ENCODE data around the gene KHNYN.
A peak's percentile ranks its signal among the peaks of the same experiment; 100 is the strongest.

Gene KHNYN

DNA sequence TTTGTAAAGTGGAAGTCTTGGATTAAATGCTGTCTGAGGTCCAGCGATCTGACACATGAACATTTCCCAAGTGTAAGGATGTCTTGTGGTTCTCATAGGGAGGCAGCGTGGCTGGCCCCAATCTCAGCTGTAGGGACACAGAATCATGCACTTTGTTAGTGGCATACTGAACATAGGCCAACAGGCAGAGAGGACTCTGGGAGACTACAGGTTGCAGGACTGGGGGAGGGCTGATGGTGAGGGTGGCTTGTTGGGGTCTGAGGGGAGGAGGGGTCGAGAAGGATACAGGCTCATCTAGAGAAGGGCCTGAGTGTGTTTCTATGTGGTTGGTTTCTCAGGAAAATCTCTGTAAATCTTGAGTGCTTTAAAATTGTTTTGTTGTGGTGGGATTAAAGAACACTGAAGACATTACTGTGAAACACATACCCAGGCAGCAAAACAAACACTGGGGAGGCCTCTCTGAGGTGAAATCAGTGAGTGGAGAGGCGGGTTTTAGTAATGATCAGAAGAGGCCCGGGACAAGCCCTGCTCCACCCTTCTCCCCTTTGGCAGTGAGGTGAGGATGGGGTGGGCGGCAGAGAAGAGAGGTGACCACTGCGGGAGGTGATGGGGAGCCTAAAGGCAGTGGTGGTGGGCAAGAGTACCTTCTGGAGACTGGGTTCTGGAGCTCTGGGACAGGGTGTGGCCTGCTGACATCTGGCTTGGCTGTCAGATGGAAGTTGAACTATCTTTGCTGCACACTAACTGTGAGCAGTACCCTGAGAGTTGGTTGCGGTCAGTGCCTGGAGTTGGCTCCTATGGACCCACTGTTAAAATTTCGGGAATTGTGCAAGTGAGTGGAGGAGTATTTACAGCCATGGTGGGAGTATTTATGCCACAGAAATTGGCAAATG lies 27.7 kb upstream of the KHNYN start:
- no peak for DNase-seq

DNA sequence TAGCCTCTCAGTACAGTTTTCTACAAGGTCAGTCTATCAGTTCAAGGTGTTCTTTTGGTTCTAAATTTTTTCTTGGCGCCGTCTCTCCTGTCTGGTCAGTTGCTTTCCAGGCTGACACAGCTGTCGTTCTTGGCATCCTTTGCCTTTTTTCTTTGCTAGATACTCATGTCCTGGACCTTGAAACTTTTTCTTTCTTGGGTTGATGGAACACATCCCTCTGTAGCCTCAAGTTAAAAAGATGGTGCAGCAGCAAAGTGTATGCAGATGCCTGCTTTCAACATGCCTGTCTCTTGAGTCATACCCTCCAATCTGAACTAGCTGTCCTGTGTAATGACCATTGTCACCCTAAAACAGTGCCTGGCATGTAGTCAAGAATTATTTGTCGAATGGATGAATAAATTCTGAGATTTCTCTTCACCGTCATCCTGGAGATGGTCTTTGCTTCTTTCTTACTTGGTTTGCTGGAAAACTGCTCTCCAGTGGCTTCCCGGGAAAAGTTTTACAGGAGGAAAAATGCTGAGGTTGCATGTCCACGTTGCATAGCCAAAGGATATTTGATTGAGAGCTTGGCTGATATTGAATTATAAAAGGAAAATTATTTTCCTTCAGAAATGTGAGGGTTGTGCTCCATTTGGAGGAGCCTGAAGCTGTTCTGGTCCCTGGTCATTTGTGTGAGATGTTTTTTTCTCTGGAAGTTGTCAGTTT lies 26.3 kb upstream of the KHNYN start:
- no peak for DNase-seq

DNA sequence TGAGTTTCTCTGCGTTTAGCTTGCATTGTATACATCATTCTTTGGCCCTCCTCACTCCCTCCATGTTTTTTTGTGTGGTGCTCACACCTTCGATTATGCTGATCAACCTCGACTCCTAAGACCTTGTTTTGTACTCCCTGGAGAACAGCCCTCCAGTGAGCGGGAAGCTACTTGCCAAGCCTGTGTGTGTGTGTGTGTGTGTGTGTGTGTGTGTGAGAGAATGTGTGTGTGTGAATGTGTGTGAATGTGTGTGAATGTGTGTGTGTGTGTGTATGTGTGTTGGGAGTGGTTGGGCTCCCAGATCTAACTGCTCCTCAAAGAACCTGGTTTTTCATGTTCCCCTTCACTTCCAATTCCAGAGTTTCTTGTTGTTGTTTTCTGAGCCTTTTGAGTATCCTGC lies 24.9 kb upstream of the KHNYN start:
- no peak for DNase-seq

- no peak for DNase-seq
Measured at GRCh38 chr14:24406416-24406815, 23.3 kb upstream of the KHNYN start.

- no peak for DNase-seq
Measured at GRCh38 chr14:24407608-24408325, 22.0 kb upstream of the KHNYN start.

- DNase-seq = no peak
Measured at GRCh38 chr14:24408764-24409163, 21.0 kb upstream of the KHNYN start.

DNA sequence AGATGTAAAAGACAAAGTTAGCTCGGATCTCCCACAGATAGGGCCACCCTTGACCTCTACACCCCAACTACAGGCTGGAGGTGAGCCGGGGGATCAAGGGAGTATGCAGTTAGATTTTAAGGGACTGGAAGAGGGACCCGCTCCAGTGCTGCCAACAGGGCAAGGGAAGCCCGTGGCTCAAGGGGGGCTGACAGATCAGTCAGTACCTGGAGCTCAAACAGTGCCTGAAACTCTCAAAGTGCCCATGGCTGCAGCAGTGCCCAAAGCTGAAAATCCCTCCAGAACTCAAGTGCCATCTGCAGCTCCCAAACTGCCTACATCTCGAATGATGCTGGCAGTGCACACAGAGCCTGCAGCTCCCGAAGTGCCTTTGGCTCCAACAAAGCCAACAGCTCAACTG lies 20.6 kb upstream of the KHNYN start:
- no peak for DNase-seq

GRCh38 chr14:24409956-24410355 lies 19.8 kb upstream of the KHNYN start:
- DNase-seq = no peak

DNA sequence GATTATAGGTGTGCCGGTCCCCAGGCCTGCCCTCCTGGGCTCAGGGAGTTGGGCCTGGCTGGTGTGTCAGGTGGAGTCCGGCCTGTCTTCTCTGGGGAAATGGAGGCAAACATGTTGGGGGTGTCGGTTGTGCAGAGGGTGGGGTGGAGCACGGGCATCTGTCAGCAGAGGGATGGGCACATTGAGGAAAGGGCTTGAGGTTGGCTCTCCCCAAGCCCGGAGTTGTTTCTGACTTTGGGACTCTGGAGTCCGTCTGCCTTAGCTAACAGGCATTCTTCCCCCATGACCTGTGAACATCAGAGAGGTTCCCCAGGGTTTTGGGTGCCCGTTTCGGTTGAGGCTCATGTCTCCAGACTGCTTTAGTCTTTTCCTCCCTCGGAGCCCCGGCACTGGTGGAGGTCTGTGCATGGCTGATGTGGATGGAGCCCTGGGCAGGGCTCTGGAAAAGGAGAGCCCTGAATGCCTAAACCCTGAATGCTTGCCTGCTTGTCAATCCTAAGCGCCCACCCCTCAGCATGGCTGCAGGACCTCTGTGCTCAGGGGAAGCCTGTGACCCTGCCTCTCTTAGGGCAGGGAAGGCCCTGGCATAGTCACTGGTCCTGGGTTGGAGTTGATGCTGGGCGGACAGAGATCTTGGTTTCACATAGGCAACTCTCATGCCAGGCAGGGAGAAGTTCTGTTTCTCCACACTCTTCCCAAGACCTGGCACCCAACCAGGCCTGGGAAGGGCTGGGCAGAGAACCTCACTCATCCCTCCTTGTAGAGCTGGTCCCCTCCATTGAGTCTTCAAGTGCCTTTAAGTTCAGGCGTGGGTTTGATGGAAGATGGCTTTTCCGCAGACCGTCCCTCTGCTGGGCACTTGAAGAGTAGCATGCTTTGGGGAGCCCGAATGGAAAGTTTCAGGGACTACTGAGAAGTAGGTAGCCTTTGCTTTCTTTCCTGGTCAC lies 18.0 kb upstream of the KHNYN start:
- DNase-seq = peak; percentile 53

- no peak for DNase-seq
Measured at GRCh38 chr14:24414077-24414476, 15.7 kb upstream of the KHNYN start.

- DNase-seq = no peak
Measured at GRCh38 chr14:24414732-24415420, 14.9 kb upstream of the KHNYN start.

DNA sequence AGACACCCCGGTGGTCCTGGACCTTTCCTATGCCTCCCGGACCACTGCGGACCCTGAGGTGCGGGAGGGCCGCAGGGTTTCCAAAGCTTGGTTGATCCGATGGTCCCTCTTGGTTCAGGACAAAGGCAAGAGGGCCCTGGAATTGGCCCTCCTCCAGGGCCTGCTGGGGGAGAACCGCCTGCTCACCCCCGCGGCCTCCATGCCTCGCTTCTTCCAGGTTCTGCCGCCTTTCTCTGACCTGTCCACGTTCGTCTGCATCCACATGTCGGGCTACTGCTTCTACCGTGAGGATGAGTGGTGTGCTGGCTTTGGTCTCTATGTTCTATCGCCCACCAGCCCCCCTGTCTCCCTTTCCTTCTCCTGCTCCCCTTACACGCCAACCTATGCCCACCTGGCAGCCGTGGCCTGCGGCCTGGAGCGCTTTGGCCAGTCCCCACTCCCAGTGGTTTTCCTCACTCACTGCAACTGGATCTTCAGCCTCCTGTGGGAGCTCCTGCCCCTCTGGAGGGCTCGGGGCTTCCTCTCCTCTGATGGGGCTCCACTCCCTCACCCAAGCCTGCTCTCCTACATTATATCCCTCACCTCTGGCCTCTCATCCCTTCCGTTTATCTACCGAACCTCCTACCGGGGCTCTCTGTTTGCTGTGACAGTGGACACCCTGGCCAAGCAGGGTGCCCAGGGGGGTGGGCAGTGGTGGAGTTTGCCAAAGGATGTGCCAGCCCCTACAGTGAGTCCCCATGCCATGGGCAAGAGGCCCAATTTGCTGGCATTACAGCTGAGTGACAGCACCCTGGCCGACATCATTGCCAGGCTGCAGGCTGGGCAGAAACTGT lies 14.1 kb upstream of the KHNYN start:
- DNase-seq = no peak

DNA sequence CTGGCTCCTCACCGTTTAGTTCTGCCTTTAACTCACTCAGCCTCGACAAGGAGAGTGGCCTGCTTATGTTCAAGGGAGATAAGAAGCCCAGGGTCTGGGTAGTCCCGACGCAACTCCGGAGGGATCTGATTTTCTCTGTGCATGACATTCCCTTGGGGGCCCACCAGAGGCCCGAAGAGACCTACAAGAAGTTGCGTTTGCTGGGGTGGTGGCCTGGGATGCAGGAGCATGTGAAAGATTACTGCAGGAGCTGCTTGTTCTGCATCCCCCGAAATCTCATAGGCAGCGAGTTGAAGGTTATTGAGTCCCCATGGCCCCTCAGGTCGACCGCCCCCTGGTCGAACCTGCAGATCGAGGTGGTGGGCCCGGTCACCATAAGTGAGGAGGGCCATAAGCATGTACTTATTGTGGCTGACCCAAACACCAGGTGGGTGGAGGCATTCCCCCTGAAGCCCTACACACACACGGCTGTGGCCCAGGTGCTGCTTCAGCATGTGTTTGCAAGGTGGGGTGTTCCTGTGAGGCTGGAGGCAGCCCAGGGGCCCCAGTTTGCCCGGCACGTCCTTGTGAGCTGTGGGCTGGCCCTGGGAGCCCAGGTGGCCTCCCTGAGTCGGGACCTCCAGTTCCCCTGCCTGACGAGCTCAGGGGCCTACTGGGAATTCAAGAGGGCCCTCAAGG lies 13.4 kb upstream of the KHNYN start:
- no peak for DNase-seq

DNA sequence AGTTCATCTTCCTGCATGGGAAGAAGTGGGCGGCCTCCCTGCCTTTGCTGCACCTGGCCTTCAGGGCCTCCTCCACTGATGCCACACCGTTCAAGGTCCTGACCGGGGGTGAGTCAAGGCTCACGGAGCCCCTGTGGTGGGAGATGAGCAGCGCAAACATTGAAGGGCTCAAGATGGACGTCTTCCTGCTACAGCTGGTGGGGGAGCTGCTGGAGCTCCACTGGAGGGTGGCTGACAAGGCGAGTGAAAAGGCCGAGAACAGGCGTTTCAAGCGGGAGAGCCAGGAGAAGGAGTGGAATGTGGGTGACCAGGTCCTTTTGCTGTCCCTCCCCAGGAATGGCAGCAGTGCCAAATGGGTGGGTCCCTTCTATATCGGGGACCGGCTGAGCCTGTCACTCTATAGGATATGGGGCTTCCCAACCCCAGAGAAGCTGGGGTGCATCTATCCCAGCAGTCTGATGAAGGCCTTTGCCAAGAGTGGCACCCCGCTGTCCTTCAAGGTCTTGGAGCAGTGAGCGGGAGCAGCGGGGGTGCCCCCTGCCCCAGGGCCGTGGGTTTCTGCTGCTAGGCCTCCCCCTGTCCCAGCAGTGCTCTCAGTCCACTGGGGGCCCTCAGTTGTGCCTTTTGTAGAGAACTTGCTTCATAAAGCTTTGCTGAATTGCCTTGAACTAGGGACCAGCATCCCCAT lies 12.7 kb upstream of the KHNYN start:
- no peak for DNase-seq

- DNase-seq = no peak
Measured at GRCh38 chr14:24417832-24418491, 11.8 kb upstream of the KHNYN start.

- DNase-seq = no peak
Measured at GRCh38 chr14:24418492-24418873, 11.3 kb upstream of the KHNYN start.

GRCh38 chr14:24422261-24422660 lies 7.5 kb upstream of the KHNYN start:
- peak; percentile 32 for DNase-seq

GRCh38 chr14:24422694-24423601 lies 6.8 kb upstream of the KHNYN start:
- no peak for DNase-seq
